Upper lobe of left lung (tissue), 4 donors: Measurements from ENCODE around the gene TRPV3.

Experiments used
- POLR2A ChIP-seq, 4 donors: fragments of 450-650 bp; IDR thresholded peaks; one replicate each; pipeline ENCODE4 v1.5.1; 2016 to 2017; ENCODE audit warnings: antibody characterized with exemption in 4 of 4, mild to moderate bottlenecking in 2 of 4
- TF ChIP-seq, protein P1 (sequence below), 6 experiments: fragments of 450-650 bp in 4 of 6; fragments of 200-600 bp in 2 of 6; sonication (generic) in 2 of 6; IDR thresholded peaks; one replicate each; pipeline ENCODE4 v1.5.1; 2016 to 2019; ENCODE audit warnings: antibody characterized with exemption in 6 of 6

DNA sequence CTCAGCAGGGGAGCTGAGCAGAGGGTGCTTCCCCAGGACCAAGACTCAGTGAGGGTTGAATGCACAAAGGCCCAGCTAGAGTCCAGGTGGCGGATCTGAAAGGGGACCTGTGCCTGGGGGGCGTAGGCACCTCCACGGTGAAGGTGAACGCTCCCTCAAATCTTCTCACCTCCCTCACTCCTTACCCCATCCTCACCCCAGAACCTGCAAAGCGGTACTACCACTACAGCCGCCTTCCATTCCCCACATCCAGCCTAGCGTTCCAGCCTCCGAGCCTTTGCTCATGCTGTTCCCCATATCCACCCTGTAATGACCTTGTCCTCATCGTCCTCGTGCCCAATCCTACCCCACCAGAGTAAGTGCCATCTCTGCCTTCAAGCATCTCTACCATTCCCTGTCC lies 30.6 kb downstream of the TRPV3 start:
- no peak for TF ChIP-seq POLR2A (IDR thresholded peaks at IDR 0.05)
- TF ChIP-seq, protein P1, sequence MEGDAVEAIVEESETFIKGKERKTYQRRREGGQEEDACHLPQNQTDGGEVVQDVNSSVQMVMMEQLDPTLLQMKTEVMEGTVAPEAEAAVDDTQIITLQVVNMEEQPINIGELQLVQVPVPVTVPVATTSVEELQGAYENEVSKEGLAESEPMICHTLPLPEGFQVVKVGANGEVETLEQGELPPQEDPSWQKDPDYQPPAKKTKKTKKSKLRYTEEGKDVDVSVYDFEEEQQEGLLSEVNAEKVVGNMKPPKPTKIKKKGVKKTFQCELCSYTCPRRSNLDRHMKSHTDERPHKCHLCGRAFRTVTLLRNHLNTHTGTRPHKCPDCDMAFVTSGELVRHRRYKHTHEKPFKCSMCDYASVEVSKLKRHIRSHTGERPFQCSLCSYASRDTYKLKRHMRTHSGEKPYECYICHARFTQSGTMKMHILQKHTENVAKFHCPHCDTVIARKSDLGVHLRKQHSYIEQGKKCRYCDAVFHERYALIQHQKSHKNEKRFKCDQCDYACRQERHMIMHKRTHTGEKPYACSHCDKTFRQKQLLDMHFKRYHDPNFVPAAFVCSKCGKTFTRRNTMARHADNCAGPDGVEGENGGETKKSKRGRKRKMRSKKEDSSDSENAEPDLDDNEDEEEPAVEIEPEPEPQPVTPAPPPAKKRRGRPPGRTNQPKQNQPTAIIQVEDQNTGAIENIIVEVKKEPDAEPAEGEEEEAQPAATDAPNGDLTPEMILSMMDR (IDR thresholded peaks at IDR 0.05) = no peak
